SU-DHL-6 (cell line): ENCODE data around the gene BBS7.

Source experiments
- EZH2phosphoT487 ChIP-seq: fragments of 200-600 bp; sonication (generic), shearing (Covaris generic); conservative IDR thresholded peaks from 2 replicates; pipeline ENCODE4 v1.6.1; 2018; ENCODE audit warnings: mild to moderate bottlenecking, antibody characterized with exemption, low read length, moderate library complexity, mixed read lengths
- TF ChIP-seq, protein P1 (sequence below): fragments of 200-600 bp; sonication (generic); IDR thresholded peaks from one replicate; pipeline ENCODE4 v1.5.1; 2017; ENCODE audit warnings: antibody characterized with exemption, mild to moderate bottlenecking, low read length, moderate library complexity; ENCODE audit not compliant: insufficient read depth, poor library complexity, severe bottlenecking

DNA sequence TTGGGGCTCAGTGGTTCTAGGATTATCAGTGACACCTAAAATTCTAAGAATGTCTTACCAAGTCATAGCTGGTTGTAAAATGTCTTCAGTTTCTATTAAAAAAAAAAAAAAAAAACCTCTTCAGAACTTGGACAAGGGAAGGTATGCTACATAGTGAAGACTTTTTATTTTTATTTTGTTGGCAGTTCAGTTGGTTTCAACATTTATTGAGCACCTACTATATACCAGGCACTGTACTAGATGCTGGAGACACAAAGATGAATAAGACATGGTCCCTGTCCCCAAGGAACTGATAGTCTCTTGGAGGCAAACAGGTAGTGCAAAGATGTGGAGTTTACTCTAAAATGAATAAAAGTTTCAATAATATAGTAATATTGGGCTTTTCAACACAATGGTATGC lies 8.9 kb upstream of the BBS7 start:
- TF ChIP-seq, protein P1, sequence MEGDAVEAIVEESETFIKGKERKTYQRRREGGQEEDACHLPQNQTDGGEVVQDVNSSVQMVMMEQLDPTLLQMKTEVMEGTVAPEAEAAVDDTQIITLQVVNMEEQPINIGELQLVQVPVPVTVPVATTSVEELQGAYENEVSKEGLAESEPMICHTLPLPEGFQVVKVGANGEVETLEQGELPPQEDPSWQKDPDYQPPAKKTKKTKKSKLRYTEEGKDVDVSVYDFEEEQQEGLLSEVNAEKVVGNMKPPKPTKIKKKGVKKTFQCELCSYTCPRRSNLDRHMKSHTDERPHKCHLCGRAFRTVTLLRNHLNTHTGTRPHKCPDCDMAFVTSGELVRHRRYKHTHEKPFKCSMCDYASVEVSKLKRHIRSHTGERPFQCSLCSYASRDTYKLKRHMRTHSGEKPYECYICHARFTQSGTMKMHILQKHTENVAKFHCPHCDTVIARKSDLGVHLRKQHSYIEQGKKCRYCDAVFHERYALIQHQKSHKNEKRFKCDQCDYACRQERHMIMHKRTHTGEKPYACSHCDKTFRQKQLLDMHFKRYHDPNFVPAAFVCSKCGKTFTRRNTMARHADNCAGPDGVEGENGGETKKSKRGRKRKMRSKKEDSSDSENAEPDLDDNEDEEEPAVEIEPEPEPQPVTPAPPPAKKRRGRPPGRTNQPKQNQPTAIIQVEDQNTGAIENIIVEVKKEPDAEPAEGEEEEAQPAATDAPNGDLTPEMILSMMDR = no peak
- no peak for TF ChIP-seq EZH2phosphoT487
